HG02571 (cell line): ENCODE measurements around the gene HES5.

Source experiments
- ATAC-seq: cut with Tn5 transposase; IDR thresholded peaks from one replicate; pipeline ENCODE4 v1.9.1; 2021; ENCODE audit warnings: mild to moderate bottlenecking, moderate library complexity; ENCODE audit not compliant: unreplicated experiment

Gene HES5

DNA sequence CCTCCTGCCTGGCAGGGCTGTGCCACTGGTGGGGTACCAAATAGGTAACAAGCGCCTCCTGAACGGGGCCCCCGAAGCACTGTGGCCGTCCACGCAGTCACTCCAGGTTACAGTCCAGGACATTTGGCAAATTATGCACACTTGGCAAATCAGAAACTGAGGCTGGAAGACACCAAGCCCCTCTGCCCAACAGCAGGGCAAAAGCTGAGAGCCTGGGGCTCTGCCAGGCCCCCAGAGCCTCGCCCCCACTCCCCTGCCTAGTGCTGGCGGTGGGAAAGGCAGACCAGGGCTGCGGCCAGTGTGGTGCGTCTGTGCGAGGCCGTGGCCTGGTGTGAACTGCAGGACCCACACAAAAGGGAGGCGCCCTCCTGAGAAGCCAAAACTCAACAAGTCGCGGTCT, 13.1 kb downstream of the HES5 start:
- no peak for ATAC-seq

DNA sequence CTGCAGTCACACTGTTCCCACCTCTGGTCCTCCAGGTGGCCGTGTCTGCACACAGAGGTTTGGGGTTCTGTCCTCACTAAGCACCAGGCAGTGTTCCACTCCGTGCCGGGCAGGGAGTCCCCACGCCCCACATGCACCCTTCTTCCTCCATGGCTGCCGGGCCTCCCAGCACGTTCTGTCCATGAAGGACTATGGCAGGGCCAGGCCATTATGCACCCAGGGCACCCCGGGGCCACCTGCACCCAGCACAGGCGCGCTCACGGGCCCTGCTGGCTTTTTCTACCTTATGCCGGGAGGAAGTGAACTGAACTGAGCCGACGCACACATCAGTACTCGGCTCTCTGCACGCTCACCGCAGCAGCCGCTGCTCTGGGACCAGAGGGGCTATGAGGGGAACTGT, 13.9 kb downstream of the HES5 start:
- ATAC-seq = no peak

DNA sequence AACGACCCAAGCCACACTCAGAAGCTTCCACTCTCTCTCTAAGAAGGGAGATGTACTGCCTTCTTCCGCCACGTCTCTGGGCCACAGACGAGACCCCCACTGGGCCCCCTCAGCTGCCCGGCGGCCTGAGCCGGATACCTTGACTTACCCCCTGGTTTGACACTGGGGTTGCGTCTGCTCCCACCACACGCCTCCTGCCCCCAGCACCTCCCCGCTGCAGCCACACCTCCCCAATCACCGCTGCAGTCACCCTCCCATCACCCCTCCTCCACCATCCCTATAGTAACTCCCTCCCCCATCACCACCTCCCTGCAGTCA, 14.3 kb downstream of the HES5 start:
- no peak for ATAC-seq

DNA sequence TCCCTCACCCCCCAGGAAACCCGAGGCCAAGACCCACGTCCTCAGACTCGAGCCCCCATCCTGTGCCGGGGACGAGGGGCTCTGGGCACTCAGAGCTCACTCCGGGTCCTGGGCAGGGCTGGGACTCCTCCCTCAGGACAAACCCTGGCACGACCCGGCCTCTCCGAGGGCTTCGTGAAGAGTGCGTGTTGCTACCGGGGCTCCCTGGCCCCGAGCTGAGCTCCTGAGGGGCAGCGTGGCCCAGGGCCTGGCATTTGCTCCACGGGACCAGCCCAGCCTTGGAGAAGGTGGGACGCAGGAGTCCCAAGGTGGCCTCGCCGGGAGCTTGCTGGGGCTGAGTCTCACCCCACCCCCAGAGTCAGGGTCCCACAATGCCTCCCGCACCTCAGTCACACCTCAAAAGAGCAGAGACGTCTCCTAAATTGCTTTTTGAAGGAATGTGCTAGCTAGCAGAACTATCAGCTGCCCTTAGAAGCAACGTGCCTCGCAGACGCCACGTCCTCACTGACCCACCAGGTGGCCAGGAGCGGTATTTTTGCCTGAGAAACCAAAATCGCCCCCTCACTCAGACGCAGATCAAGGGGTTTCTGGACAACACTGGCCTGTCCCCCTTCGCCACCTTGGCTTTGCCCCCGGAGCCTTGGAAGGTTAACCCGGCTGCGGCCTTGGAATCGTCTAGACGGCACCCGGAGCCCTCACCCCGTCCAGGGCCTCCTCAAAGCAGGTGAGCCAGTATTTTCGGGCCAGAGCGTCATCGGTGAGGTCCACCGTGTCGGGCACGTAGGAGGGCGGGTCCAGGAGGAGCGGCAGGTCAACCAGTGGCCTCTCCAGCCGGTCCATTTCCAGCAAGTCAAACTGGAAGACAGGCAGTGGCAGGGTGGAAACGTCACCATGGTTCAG, 14.9 kb downstream of the HES5 start:
- no peak for ATAC-seq

DNA sequence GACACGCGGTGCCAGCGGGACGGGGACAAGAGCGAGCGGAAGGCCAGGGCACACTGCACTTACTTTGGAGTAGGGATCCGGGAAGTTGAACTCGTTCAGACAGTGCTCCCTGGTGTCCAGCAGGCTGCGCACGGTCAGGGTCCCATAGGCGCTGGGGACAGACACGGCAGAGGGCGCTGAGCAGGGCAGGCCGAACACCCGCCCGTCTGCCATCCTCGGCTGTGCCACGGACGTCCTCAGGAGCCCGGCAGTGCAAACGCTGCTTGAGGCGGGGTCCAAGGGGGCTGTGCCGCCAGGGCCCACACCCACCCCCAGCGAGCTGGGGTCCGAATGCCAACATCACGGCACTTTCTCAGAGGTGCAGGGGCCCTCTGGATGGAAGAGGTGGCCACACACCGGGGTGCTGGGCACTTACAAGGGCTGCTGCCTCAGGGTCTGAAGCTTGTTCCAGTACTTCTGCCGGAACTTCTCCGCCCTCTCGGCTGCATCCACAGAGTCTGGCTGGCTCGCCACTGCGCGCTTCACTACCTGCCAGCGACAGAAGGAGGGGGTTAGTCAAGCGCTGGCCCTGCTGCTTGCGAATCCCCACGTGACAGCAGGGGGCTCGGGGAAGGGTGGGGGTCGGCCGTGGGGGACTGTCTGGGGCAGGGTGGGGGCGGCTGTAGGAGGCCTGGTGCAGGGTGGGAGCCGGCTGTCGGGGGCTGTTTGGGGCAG, 16.0 kb downstream of the HES5 start:
- ATAC-seq = no peak

DNA sequence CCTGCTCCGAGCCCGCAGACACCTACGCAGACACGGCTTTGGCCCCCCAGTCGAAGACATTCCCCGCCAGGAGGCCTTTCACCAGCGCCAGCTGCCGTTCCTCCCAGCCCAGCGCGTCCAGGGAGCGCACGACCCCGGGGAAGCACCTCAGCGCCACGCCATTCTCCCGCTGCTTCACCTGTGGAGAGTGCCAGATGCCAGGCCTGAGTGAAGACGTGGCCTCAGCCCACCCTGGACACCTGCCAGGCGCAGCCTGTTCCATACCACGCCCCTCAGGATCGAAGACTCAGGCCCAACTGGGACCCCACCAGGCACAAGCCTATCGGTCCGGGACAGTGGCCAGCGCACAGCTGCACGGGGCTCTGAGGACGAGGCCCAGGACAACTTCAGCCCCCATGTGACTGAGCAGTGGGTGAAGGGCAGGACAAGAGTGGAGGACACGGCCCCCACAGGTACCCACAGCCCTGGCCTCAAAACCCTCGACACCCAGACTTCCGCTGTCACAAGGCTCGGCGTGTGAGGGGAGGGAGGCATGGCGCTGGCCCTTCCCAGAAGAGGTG, 17.1 kb downstream of the HES5 start:
- ATAC-seq = no peak

DNA sequence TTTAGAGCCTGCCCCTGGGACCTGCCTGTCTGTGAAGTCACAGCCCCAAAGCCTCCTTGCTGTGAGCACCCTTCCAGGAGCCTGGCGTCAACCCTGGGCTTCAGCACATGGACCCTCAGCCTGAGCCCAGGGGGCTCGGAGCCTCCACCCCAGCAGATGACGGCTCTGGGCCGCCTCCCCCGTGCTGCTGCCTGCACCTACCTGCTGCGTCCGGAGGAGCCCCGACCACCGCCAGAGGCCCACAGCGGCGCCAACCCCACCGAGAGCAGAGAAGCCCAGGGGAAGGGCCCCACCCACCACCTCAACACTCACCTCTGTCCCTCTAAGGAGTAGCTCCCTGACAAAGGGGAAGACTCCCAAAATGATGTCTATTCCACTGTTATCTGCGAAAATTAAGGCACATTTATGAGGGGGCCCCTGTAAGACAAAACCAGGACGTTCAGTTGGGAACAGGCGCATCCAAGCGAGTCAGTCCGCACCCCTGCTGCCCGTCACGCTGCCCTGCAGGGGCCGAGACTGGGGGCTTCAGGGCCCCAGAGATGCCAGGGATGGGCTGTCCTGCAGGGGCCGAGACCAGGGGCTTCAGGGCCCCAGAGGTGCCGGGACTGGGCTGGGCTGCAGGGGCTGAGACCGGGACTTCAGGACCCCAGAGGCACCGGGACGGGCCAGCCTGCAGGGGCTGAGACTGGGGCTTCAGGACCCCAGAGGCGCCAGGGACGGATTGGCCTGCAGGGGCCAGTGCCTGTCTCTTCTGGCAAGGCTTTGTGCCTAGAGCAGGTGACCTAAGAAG, 19.5 kb downstream of the HES5 start:
- no peak for ATAC-seq

DNA sequence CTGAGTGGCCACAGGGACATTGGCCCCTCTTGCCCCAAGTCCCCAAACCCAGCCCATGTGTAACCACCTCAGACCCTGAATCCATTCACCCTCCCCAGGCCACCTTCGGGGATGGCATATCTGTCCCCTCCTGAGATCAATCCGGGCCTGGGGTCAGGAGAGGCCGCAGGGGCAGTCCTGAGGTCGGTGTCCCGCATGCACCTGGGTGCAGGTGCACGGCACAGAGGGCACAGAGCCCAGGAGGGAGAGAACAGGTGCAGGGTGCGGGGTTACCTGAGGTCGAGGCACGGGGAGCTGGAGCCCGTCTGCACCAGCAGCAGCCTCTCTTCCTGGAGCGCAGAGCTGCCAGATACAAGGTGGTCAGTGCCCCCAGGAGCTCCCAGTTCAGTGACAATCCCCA, 20.5 kb downstream of the HES5 start:
- ATAC-seq = no peak

DNA sequence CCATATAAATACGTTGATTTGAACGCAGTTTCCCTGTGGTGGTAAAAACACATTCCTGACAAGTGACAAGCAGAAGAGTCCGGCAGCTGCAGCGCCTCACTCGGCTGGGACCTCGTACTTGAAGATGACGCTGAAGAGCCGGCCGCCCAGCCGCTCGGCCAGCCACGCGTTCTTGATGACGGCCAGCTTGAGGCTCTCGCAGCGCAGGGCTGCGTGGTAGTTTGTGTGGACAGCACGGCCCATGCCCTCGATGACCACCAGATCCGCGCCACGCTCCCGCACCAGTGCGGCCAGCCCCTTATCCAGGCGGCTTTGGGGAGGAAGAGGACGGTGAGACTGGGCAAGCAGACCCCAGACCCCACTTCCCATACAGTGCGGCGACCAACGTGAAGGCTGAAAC, 21.3 kb downstream of the HES5 start:
- no peak for ATAC-seq

DNA sequence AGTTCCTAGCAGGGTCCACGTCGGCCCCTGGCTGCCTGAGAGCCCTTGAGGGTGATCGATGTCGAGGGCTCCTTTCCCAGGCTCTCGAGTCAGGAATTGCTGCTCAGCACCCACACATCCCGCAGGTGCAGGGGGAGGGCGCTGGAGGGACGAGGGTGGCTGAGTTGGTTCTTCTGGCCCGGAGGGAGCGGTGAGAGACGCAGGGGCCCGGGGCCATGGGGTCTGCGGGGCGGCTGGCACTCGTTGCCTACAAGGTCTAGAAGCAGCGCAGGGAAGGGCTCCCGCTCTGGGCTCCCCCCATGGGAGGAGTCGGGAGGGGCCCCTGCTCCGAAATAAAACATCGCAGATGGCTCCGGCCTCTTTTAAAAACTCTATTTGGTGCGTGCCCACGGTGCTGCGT, 21.9 kb downstream of the HES5 start:
- ATAC-seq = no peak

DNA sequence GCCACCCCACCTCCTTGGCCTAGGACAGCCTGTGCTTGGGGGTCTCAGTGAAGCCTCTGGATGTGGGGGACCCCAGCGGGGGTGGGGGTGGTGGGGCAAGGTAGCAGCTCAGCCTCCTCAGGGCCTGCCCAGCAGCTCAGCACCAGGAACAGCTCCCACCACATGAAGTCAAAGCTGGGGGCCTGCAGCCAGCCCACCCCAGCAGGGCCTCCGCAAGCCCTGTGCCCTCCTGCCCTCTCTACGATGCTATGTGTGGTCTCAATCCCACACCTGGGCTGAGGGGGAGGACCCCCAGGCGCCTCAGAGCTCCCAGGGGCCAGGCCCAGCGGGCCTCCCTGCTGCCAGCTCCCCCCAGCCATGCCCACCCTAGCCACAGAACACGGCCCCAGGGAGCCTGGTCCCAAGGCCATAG, 22.3 kb downstream of the HES5 start:
- no peak for ATAC-seq

DNA sequence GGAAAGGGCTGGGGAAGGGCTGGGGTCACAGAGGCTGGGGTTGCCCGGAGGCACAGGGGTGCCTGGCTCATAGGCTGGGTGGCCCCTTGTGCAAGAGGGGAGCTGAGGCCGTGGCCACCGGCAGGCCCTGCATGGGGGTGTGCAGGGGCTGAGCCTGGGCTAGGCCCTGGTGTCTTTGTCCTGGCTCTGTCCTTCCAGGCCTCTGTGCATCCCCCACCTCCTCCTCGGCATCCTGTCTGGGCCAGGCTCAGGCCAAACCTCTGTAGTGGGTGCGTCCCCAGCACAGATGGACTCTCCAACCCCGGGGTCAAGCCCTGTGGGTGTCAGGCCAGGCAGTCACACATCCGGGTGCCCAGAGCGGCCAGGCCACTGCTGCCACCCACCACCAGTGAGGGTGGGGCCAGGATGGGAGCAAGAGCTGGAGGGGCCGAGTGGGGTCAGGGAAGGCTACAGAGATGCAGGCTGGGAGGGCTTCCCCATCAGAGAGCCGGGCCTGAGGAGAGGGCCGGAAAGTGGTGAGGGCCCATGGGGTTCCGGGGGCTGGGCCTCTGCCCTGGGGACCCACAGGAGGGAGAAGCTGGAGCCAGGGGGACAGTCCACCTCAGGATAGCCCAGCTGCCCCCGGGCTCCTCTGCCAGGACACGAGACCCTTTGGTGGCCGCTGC, 23.0 kb downstream of the HES5 start:
- ATAC-seq = no peak

DNA sequence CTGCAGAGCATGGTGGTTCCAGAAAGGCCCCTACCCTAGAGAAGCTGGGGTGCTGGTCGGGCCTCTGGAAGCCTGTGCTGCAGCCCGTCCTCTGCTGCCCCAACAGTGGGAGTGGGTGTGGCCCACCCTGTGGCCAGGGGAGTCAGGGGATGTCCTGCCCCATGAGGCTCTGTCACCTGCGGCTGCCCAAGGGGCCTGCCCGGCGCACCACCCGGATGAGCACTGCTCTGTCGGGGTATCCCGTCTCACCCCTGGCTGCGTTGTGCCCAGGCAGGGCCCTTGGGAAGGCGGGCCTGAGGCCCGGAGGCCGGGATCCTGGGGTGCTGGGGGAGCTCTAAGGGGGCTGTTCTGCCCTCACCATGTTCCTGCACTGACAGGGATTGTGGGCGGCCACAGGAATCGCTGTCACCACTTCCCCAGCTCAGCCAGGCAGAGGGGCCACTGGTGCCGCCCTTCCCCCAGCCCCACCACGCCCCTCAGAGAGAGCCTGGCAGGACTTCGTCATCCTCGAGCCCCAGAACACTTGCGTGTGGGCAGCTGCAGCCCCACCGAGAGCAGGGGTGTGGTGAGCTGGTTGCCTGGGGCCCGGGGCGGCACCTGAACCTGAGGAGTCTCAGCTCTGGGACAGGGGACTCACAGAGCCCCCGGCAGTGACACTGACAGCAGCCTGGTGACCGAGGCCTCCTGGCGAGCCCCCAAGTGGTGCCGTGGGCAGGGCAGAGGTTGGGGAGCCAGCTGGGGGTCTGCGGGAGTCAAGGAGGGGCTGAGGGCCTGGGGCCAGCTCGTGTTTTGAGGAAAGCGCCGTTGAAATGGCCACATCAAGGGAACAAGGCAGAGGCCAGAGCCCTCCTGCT, 23.8 kb downstream of the HES5 start:
- ATAC-seq = no peak

DNA sequence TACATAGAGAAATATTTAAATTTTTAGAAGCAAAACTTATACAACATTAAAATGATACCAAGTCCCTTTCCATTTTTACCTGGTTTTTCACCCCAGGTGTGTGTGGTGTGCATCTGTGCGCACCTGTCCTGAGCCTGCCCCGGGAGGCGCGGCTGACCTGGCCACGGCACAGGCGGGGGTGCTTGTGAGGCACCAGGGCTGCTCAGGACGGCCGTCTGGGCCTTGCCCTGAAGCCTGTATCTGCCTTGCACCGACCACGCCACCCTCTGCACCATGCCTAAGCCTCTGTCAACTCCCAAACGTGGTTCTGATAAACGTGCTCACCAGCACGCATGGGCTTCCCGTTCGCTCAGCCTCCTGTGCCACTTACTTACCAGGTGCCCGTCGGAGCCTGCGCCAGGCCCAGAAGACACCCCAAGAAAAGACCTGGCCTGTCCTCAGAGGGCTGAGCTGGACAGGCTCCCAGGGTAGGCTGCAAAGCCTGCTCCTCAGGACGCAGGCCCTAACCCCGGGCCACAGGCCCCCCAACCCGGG, 24.5 kb downstream of the HES5 start:
- no peak for ATAC-seq

DNA sequence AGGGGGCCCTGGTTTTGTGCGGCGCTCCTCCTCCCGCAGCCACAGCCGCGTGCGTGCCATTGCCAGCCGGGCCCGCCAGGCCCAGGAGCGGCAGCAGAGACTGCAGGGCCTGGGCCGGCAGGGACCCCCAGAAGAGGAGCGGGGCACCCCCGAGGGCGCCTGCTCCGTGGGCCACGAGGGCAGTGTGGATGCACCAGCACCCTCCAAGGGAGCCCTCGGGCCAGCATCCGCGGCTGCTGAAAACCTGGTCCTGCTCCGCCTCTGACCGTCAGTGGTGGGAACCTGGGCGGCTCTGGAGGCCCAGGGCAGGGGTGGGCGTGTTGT, 25.2 kb downstream of the HES5 start:
- no peak for ATAC-seq

DNA sequence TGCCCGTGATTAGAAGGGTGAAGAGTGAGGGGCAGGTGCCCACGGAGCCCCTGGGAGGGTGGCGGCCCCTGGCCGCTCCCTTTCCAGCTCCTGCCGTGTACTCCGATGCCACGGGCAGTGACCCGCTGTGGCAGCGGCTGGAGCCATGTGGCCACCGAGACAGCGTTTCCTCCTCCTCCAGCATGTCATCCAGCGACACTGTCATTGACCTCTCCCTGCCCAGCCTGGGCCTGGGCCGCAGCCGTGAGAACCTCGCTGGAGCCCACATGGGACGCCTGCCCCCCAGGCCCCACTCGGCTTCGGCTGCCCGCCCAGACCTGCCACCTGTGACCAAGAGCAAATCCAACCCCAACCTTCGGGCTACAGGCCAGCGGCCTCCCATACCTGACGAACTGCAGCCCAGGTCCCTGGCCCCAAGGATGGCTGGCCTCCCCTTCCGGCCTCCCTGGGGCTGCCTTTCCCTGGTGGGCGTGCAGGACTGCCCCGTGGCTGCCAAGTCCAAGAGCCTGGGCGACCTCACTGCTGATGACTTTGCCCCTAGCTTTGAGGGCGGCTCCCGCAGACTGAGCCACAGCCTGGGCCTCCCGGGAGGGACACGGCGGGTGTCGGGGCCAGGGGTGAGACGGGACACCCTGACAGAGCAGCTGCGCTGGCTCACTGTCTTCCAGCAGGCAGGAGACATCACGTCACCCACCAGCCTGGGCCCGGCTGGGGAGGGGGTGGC, 25.7 kb downstream of the HES5 start:
- no peak for ATAC-seq

DNA sequence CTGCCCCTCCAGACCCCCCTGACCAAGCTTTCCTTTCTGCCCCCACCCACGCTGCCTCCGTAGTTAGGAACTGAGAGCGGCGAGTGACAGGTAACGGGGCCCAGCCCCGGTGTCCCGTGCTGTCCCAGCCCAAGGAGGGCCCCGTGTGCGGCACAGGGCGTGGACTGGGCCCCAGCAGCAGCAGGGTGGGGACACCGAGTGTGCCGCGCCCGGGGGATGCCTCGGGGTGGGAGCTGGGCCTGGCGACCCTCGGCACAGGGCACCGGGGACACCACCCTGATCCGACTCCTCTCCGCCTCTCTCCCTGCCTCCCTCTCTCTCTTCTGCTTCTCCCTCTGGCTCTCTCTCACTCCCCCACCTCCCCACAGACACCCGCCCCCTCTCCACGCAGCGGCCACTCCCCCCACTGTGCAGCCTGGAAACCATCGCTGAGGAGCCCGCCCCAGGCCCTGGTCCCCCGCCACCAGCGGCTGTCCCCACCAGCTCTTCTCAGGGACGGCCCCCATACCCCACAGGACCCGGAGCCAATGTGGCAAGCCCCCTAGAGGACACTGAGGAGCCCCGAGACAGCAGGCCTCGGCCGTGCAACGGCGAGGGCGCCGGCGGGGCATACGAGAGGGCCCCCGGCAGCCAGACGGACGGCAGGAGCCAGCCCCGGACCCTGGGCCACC, 26.4 kb downstream of the HES5 start:
- ATAC-seq = no peak

DNA sequence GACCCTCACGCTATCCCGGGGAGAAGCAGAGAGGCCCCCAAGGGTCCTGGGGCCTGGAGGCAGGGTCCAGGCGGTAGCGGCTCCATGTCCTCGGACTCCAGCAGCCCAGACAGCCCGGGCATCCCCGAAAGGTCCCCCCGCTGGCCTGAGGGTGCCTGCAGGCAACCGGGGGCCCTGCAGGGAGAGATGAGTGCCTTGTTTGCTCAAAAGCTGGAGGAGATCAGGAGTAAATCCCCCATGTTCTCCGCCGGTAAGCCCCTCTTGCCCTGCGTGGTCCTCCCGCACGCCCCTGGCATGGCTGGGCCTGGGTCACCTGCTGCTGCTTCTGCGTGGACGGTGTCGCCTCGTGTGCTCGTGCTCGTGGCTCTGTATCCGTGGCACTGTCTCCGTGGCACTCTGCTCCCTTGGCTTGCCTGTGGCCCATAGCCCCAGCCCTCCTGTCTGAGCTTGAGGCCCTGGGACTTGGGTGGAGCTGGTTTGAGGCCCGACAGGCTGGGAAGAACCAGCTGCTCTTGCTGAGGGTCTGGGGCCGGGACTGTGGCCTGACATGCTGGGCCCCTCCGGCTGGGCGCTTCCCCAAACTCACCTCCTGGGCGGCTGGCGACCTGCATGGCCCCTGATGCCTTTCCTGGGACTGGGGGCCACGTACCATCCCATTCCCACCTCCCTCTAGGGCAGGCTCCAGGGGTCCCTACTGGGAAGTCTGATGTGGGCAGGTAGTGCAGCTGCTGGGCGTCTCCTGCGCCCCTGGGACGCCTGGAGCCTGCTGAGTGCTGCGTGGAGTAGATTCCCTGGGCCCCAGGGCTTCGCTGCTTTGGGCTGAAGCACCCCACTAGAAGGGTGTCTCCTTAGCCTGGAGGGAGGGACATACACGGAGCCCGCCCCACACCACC, 27.2 kb downstream of the HES5 start:
- no peak for ATAC-seq
